Measurements from ENCODE around the gene FAM168B.
"Not testable (repeated sequence)": the region's sequence is repeated elsewhere in the genome, so short reads cannot be mapped to it uniquely, and the experiment has no call there.

FAM168B gene

GRCh38 chr2:131094463-131095281 lies 1.4 kb upstream of the FAM168B start:
- no peak for DNase-seq (ENCODE audit: low read depth)
- H3K4me3 ChIP-seq (ENCODE audit: low read depth, low read length), result peak overlapping the region; percentile 89
- TF ChIP-seq CTCF (IDR thresholded peaks at IDR 0.05; ENCODE audit: control insufficient read depth, extremely low read depth, insufficient read depth), result no peak

DNA sequence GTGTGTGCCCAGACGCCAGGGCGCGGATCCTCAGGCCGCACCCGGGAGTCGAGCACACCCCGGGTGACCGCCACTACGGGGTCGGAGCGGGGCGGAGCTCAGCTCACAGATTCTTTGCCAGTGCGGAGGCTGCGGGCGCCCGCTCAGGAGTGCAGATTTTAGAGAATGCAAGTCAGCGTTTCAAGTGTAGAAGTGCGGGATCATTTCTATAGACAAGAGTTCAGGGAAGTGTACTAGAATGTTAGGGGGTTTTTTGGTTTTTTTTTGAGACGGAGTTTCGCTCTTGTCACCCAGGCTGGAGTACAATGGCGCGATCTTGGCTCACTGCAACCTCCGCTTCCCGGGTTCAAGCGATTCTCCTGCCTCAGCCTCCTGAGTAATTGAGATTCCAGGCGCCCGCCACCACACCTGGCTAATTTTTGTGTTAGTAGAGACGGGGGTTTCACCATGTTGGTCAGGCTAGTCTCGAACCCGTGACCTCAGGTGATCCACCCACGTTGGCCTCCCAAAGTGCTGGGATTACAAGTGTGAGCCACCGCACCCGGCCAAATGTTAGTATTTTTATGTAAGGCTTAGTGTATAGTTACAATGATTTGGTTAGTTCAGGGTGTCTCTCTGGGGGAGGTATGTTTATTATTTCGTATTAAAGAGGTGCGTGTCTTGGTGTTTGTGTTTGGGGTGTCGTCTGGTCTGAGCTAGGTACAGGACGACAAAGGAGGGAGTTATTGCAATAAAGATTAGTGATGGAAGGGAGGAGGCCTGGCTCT lies 619 bp upstream of the FAM168B start:
- no peak for DNase-seq (ENCODE audit: low read depth)
- H3K4me3 ChIP-seq (ENCODE audit: low read depth, low read length), result peak overlapping the region; percentile 89
- TF ChIP-seq CTCF (IDR thresholded peaks at IDR 0.05; ENCODE audit: control insufficient read depth, extremely low read depth, insufficient read depth), result no peak

DNA sequence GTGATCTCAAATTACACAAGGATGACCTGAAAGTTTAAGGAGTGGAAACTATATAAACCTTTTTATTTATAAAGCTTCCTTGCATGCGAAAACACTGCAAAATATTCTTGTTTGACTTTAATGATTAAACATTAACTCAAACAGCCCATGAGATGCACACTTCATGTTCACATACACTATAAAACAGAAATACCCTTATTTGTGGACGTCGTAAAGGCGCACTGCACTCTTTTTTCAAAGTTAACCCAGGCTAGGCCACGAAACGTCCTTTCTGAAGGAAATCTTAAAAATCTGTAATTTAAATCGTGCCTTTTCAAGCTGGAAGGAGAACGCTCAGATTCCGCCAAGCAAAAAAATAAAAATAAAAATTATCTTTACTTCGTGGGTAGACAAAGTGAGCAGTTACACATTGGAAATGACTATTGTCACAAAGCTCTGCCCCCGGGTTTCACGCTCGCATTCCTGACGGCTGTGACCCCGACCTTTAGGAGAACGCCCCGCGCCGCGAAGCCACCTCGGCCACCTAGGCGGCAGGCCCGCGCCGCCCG lies 728 bp downstream of the FAM168B start:
- no peak for TF ChIP-seq CTCF (IDR thresholded peaks at IDR 0.05; ENCODE audit: control insufficient read depth, extremely low read depth, insufficient read depth)
- H3K4me3 ChIP-seq (ENCODE audit: low read depth, low read length), result peak overlapping the region; percentile 89
- no peak for DNase-seq (ENCODE audit: low read depth)

- no peak for DNase-seq (ENCODE audit: low read depth)
- no peak for TF ChIP-seq CTCF (IDR thresholded peaks at IDR 0.05; ENCODE audit: control insufficient read depth, extremely low read depth, insufficient read depth)
- no peak overlapping the region for H3K4me3 ChIP-seq (ENCODE audit: low read depth, low read length)
Observed at GRCh38 chr2:131085646-131086045, 7.6 kb downstream of the FAM168B start.

GRCh38 chr2:131081190-131081589 lies 12.1 kb downstream of the FAM168B start:
- no peak for DNase-seq (ENCODE audit: low read depth)
- H3K4me3 ChIP-seq (ENCODE audit: low read depth, low read length), result no peak overlapping the region
- TF ChIP-seq CTCF (IDR thresholded peaks at IDR 0.05; ENCODE audit: control insufficient read depth, extremely low read depth, insufficient read depth), result no peak

GRCh38 chr2:131079931-131080330 lies 13.3 kb downstream of the FAM168B start:
- DNase-seq (ENCODE audit: low read depth); H3K4me3 ChIP-seq (ENCODE audit: low read depth, low read length): not testable (repeated sequence)

- DNase-seq (ENCODE audit: low read depth), result no peak
- TF ChIP-seq CTCF (IDR thresholded peaks at IDR 0.05; ENCODE audit: control insufficient read depth, extremely low read depth, insufficient read depth), result no peak
Observed at GRCh38 chr2:131077966-131078365, 15.3 kb downstream of the FAM168B start.

More at GRCh38 chr2:131077966-131078365, 15.3 kb downstream of the FAM168B start:
- H3K4me3 ChIP-seq (ENCODE audit: low read depth, low read length), result no peak overlapping the region

All from LNCaP clone FGC (cell line).